Smooth muscle cell (in vitro differentiated cells): Measurements from ENCODE around the gene CYB561D2. TPM values are rescaled to one million over a fixed set of nuclear protein-coding genes. Genes with fewer than 3 reads are reported as not detected.

Experiments used
- DNase-seq: peaks from one replicate; lab custom pipeline; 2025; ENCODE audit not compliant: unreplicated experiment; lab: John Stamatoyannopoulos, UW
- H2AFZ ChIP-seq: fragments of 200-600 bp; sonication (generic); 2 replicates; pipeline ENCODE4 v1.6.0; 2016; ENCODE audit warnings: antibody characterized with exemption, low read depth, mild to moderate bottlenecking
- H3F3A ChIP-seq: fragments of 200-600 bp; sonication (generic); 2 replicates; pipeline ENCODE4 v1.6.0; 2017; ENCODE audit warnings: antibody characterized with exemption, low read depth
- H3K27ac ChIP-seq: fragments of 200-600 bp; sonication (generic); 2 replicates; pipeline ENCODE4 v1.5.1; 2016; ENCODE audit warnings: low read depth, mild to moderate bottlenecking
- H3K27me3 ChIP-seq: fragments of 200-600 bp; sonication (generic); 2 replicates; pipeline ENCODE4 v1.6.1; 2016; ENCODE audit warnings: low read depth, mild to moderate bottlenecking
- H3K36me3 ChIP-seq: fragments of 200-600 bp; sonication (generic); 2 replicates; pipeline ENCODE4 v1.5.1; 2016; ENCODE audit warnings: low read depth
- H3K4me1 ChIP-seq: fragments of 200-600 bp; sonication (generic); 2 replicates; pipeline ENCODE4 v1.5.1; 2016; ENCODE audit warnings: low read depth
- H3K4me2 ChIP-seq: fragments of 200-600 bp; sonication (generic); 2 replicates; pipeline ENCODE4 v1.6.0; 2016; ENCODE audit warnings: mild to moderate bottlenecking
- H3K4me3 ChIP-seq: fragments of 200-600 bp; sonication (generic); 2 replicates; pipeline ENCODE4 v1.5.1; 2016; ENCODE audit warnings: mild to moderate bottlenecking
- H3K79me2 ChIP-seq: fragments of 200-600 bp; sonication (generic); 2 replicates; pipeline ENCODE4 v1.6.0; 2016; ENCODE audit warnings: low read depth, mild to moderate bottlenecking
- H3K9ac ChIP-seq: fragments of 200-600 bp; sonication (generic); 2 replicates; pipeline ENCODE4 v1.6.0; 2016; ENCODE audit warnings: low read depth
- H3K9me3 ChIP-seq: fragments of 200-600 bp; sonication (generic); replicated peaks from 2 replicates; pipeline ENCODE4 v1.5.1; 2016; ENCODE audit warnings: low read depth
- H4K20me1 ChIP-seq: fragments of 200-600 bp; sonication (generic); 2 replicates; pipeline ENCODE4 v1.6.0; 2016; ENCODE audit warnings: low read depth
- WGBS: methylation state at CpG from one replicate; pipeline ENCODE4 v1.1.7; 2016; ENCODE audit warnings: low lambda C conversion rate; 5-methylcytosine and 5-hydroxymethylcytosine counted together
- polyA plus RNA-seq: library from polyadenylated mRNA; unstranded; fragments of >200 nt; fragmentation: Nextera tagmentation; extraction: Ambion mirVana; gene quantifications from 2 replicates; pipeline ENCODE4 v1.2.1, GENCODE V29; 2016
- total RNA-seq: library from RNA; depleted of rRNA; stranded (reverse); fragments of >200 nt; gene quantifications from 2 replicates; pipeline ENCODE4 v1.2.3, GENCODE V29; 2014
- TF ChIP-seq, protein P1 (sequence below): fragments of 200-600 bp; sonication (generic); IDR thresholded peaks from 2 replicates; pipeline ENCODE4 v1.5.1; 2017; ENCODE audit warnings: borderline replicate concordance, mild to moderate bottlenecking, antibody characterized with exemption; ENCODE audit not compliant: insufficient read depth, poor library complexity, severe bottlenecking

The CYB561D2 gene
- total and polyA plus RNA-seq, 2 experiments from 2014 or later = 21.6 to 22.6 TPM

DNA sequence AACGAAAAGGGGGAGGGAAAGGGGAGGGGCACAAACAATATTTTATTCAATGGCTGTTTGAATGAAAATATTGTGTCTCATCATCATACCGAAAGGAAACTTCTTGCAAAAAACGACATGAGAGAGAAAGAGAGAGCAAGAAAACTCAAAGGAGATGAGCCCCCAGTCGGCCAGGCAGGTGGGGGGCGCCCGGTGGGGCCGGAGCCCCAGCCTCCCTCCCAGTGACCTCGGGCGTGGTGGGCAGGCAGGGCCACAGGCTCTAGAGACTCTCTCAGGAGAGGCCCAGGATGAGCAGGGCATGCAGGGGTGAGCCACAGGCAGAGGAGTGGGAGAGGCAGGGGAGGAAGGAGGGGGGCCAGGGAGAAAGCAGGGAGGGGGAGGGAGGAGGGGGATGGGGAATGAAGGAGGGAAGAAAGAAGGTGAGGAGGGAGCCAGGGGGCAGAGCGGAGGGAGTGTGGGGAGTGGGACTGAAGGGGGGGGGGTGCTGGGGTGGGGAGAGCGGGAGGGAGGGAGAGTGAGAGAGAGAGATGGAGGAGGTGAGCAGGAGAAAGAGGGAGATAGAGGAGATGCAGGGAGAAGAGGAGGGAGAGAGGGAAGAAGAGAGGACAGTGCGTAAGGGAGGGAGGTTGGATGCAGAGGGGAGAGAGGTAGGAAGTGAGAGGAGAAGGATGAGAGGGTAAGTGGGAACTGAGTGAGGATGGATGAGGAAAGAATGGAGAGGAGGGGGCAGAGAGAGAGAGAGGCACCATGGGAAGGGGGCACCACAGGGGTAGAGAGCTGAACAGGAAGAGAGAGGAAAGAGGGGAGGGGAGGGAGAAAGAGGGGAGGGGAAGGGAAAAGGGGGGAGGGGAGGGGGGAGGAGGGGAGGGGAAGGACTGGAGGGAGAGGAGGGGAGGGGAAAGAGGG, 22.7 kb downstream of the CYB561D2 start:
- Histone ChIP-seq H3F3A (no peaks in the 10 kb centered on the region), H3K4me2 (no peak overlapping the region)

DNA sequence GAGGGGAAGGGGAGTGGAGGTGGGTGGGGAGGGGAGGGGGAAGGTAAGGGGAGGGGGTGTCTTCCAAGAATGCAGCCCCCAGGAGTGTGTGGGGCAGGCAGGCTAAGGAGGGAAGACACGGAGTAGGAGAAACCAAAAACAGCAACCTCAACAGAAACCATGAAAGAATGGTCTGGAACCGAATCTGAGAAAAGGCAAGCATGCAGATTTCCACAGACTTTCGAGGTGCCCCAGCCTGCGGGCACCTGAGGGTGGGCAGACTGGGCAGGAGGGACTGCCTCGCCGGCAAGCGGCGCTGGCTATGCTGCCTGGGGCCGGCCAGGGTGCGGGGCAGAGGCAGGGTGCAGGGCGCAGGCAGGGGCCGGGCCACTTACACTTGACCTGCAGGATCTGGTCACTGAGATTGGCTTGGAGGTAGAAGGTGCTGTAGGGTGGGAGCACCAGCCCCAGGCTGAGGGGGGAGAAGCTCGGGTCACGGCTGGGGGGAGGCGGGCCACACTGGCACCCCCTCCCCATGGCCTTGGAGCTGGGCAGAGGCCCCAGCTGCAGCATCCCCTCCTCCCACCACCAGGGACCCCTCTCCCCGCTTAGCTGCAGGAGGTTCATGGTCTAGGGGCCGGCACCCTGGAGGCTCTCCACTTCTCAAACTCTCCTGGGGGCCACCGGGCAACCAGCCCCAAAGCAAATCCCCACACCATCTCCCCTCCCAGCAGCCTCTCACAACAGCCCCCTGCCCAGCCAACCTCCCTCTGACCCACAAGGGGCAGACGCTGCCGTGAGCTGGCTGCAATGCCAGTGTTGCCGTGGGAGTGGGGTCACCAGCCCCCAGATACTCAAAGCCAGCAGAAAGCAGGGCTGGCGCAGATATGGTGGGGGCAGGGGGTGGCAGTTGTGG, 23.9 kb downstream of the CYB561D2 start:
- Histone ChIP-seq H3K4me2 (no peak overlapping the region), H3K79me2 (no peaks in the 10 kb centered on the region)

More for the DNA sequence above, 22.7 kb downstream of the CYB561D2 start:
- Histone ChIP-seq H3K36me3 (no peaks in the 10 kb centered on the region), H2AFZ (no peak overlapping the region), H3K27me3 (no peaks in the 10 kb centered on the region), H3K9ac (no peak overlapping the region), H3K9me3 (no peaks in the 10 kb centered on the region), H3K4me3 (no peak overlapping the region), H3K4me1 (peaks cover 6% of the 10 kb centered on the region), H4K20me1 (no peaks in the 10 kb centered on the region), H3K79me2 (no peaks in the 10 kb centered on the region), H3K27ac (no peak overlapping the region)
- TF ChIP-seq, protein P1, sequence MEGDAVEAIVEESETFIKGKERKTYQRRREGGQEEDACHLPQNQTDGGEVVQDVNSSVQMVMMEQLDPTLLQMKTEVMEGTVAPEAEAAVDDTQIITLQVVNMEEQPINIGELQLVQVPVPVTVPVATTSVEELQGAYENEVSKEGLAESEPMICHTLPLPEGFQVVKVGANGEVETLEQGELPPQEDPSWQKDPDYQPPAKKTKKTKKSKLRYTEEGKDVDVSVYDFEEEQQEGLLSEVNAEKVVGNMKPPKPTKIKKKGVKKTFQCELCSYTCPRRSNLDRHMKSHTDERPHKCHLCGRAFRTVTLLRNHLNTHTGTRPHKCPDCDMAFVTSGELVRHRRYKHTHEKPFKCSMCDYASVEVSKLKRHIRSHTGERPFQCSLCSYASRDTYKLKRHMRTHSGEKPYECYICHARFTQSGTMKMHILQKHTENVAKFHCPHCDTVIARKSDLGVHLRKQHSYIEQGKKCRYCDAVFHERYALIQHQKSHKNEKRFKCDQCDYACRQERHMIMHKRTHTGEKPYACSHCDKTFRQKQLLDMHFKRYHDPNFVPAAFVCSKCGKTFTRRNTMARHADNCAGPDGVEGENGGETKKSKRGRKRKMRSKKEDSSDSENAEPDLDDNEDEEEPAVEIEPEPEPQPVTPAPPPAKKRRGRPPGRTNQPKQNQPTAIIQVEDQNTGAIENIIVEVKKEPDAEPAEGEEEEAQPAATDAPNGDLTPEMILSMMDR = no peak
- DNase-seq = no peak
- WGBS = 64% methylated on average over 9 of the region's 12 CpGs

GRCh38 chr3:50375258-50375931, 24.7 kb downstream of the CYB561D2 start:
- no peak overlapping the region for H3K4me3 ChIP-seq
- H2AFZ ChIP-seq = no peak overlapping the region
- H3K27ac ChIP-seq = no peak overlapping the region
- no peaks in the 10 kb centered on the region for H3K79me2 ChIP-seq
- H4K20me1 ChIP-seq = no peaks in the 10 kb centered on the region
- DNase-seq = no peak
- H3F3A ChIP-seq = no peaks in the 10 kb centered on the region
- no peak overlapping the region for H3K9ac ChIP-seq
- H3K4me2 ChIP-seq = no peak overlapping the region
- H3K9me3 ChIP-seq = no peaks in the 10 kb centered on the region
- H3K4me1 ChIP-seq = peaks cover 6% of the 10 kb centered on the region
- 70% methylated on average over 7 of the region's 7 CpGs for WGBS
- H3K36me3 ChIP-seq = no peaks in the 10 kb centered on the region
- TF ChIP-seq, protein P1 = no peak
- H3K27me3 ChIP-seq = no peaks in the 10 kb centered on the region

More for the DNA sequence above, 23.9 kb downstream of the CYB561D2 start:
- Histone ChIP-seq H3F3A (no peaks in the 10 kb centered on the region), H3K9me3 (no peaks in the 10 kb centered on the region), H2AFZ (no peak overlapping the region), H3K9ac (no peak overlapping the region), H3K4me1 (peaks cover 6% of the 10 kb centered on the region), H3K36me3 (no peaks in the 10 kb centered on the region), H3K27me3 (no peaks in the 10 kb centered on the region), H3K27ac (no peak overlapping the region), H4K20me1 (no peaks in the 10 kb centered on the region), H3K4me3 (no peak overlapping the region)
- DNase-seq = no peak
- 83% methylated on average over 16 of the region's 22 CpGs for WGBS
- TF ChIP-seq, protein P1 = no peak
